A549 (cell line): ENCODE results near the gene RTN4IP1. TPM values are rescaled to one million over a fixed set of nuclear protein-coding genes. Genes with fewer than 3 reads are reported as not detected.

Experiments used
- ATAC-seq, 2 experiments: fragments of 200-7000 bp in 1 of 2; fragments of >200 bp in 1 of 2; cut with Nextera tagmentation in 1 of 2; cut with Tn5 transposase in 1 of 2; 3 replicates each; pipeline versions ENCODE4 v1.8.0 to v1.9.1; 2018 to 2020; ENCODE audit warnings: mild to moderate bottlenecking in 1 of 2, moderate library complexity in 1 of 2
- CTCF ChIA-PET: fragments of 300-600 bp; sonication (Branson Sonifier 250); formaldehyde crosslinking; extraction: SDS; loops from one replicate; lab custom pipeline; 2021; ENCODE audit warnings: antibody characterized with exemption, inconsistent platforms; lab: Yijun Ruan, JAX
- POLR2A ChIA-PET: fragments of 350-600 bp; formaldehyde crosslinking; extraction: SDS; loops from one replicate; lab custom pipeline; 2021; ENCODE audit warnings: antibody characterized with exemption, inconsistent platforms; lab: Yijun Ruan, JAX
- DNase-seq, 2 experiments: peaks; one replicate each; pipeline versions ENCODE4 v3.0.0 to v3.0.0-alpha.2; 2011 to 2016; ENCODE audit warnings: low read depth in 1 of 2, low spot score in 1 of 2
- FAIRE-seq: peaks from 2 replicates; lab custom pipeline; 2011; peaks lifted over from hg19 to GRCh38; lab: Jason Lieb, UNC
- H3K27ac ChIP-seq, 2 experiments: fragments of >200 bp; sonication (Bioruptor Twin); formaldehyde crosslinking; 3 replicates each; pipeline ENCODE4 v1.5.1; 2016 to 2017
- H3K4me1 ChIP-seq: fragments of >200 bp; sonication (Bioruptor Twin); formaldehyde crosslinking; 3 replicates; pipeline ENCODE4 v1.6.1; 2016
- H3K4me2 ChIP-seq: fragments of >200 bp; sonication (Bioruptor Twin); formaldehyde crosslinking; 3 replicates; pipeline ENCODE4 v1.6.1; 2016
- H3K4me3 ChIP-seq: fragments of >200 bp; sonication (Bioruptor Twin); formaldehyde crosslinking; 3 replicates; pipeline ENCODE4 v1.5.1; 2016
- H3K9me3 ChIP-seq: fragments of >200 bp; sonication (Bioruptor Twin); formaldehyde crosslinking; 3 replicates; pipeline ENCODE4 v1.6.1; 2016
- CBX2 ChIP-seq: fragments of 200-600 bp; sonication (generic); IDR thresholded peaks from 2 replicates; pipeline ENCODE4 v1.6.1; 2016; ENCODE audit warnings: low read depth, mild to moderate bottlenecking, borderline replicate concordance
- CHD2 ChIP-seq: fragments of 150-350 bp; IDR thresholded peaks from 2 replicates; pipeline ENCODE4 v1.6.1; 2014; ENCODE audit warnings: low read length; ENCODE audit not compliant: partially characterized antibody
- EHF ChIP-seq: fragments of 250-450 bp; sonication (Bioruptor Pico); IDR thresholded peaks from 2 replicates; pipeline ENCODE4 v1.5.0; 2020; ENCODE audit warnings: mild to moderate bottlenecking
- ESRRA ChIP-seq: fragments of 150-350 bp; IDR thresholded peaks from 2 replicates; pipeline ENCODE4 v1.6.1; 2014; ENCODE audit warnings: mild to moderate bottlenecking, low read length, borderline replicate concordance
- FOXS1 ChIP-seq: fragments of 250-450 bp; sonication (Bioruptor Pico); IDR thresholded peaks from 2 replicates; pipeline ENCODE4 v1.5.0; 2020; ENCODE audit warnings: mild to moderate bottlenecking, moderate library complexity
- HES2 ChIP-seq: fragments of >200 bp; sonication (Bioruptor Twin); formaldehyde crosslinking; IDR thresholded peaks from 2 replicates; pipeline ENCODE4 v1.6.1; 2016
- HEYL ChIP-seq: fragments of 250-450 bp; sonication (Bioruptor Pico); IDR thresholded peaks from 2 replicates; pipeline ENCODE4 v1.8.0; 2021; ENCODE audit warnings: mild to moderate bottlenecking, moderate library complexity
- HMGXB4 ChIP-seq: fragments of 250-450 bp; sonication (Bioruptor Pico); IDR thresholded peaks from 2 replicates; pipeline ENCODE4 v1.5.0; 2021; ENCODE audit warnings: mild to moderate bottlenecking, moderate library complexity, borderline replicate concordance
- HOXB13 ChIP-seq: fragments of 250-450 bp; sonication (Bioruptor Pico); IDR thresholded peaks from 2 replicates; pipeline ENCODE4 v1.5.0; 2020; ENCODE audit warnings: low read depth, mild to moderate bottlenecking, moderate library complexity
- HOXB5 ChIP-seq: fragments of 250-450 bp; sonication (Bioruptor Pico); IDR thresholded peaks from 2 replicates; pipeline ENCODE4 v1.5.0; 2020; ENCODE audit warnings: mild to moderate bottlenecking, moderate library complexity
- JUN ChIP-seq, 2 experiments: fragments of >200 bp; sonication (Bioruptor Twin); formaldehyde crosslinking; IDR thresholded peaks; 2 replicates in 1 of 2; 3 replicates in 1 of 2; pipeline ENCODE4 v1.6.1; 2016 to 2017
- JUNB ChIP-seq: fragments of >200 bp; sonication (Bioruptor Twin); formaldehyde crosslinking; IDR thresholded peaks from 2 replicates; pipeline ENCODE4 v1.6.1; 2016
- KDM5A ChIP-seq: fragments of 200-600 bp; sonication (generic); IDR thresholded peaks from 2 replicates; pipeline ENCODE4 v1.6.1; 2016; ENCODE audit warnings: antibody characterized with exemption, mild to moderate bottlenecking
- MAX ChIP-seq: IDR thresholded peaks from 2 replicates; pipeline ENCODE4 v1.6.1; 2012
- MAZ ChIP-seq: fragments of 150-350 bp; IDR thresholded peaks from 2 replicates; pipeline ENCODE4 v1.6.1; 2014; ENCODE audit warnings: antibody characterized with exemption, low read depth, low read length, borderline replicate concordance
- NFE2L2 ChIP-seq: fragments of 150-350 bp; conservative IDR thresholded peaks from 2 replicates; pipeline ENCODE4 v1.6.1; 2014; ENCODE audit warnings: low read length
- NPAS2 ChIP-seq: fragments of 250-450 bp; sonication (Bioruptor Pico); IDR thresholded peaks from 2 replicates; pipeline ENCODE4 v1.8.0; 2022; ENCODE audit warnings: mild to moderate bottlenecking, moderate library complexity, borderline replicate concordance
- POLR2A ChIP-seq: IDR thresholded peaks from 2 replicates; pipeline ENCODE4 v1.6.1; 2012; ENCODE audit warnings: mild to moderate bottlenecking, low read length
- POLR2AphosphoS2 ChIP-seq: conservative IDR thresholded peaks from 2 replicates; pipeline ENCODE4 v1.6.1; 2012; ENCODE audit warnings: low read length, improper control_type of control experiment, inconsistent platforms
- RARB ChIP-seq: fragments of 250-450 bp; sonication (Bioruptor Pico); IDR thresholded peaks from 2 replicates; pipeline ENCODE4 v1.8.0; 2021; ENCODE audit warnings: mild to moderate bottlenecking, moderate library complexity
- REST ChIP-seq: fragments of 200-600 bp; sonication (generic); IDR thresholded peaks from 2 replicates; pipeline ENCODE4 v1.6.1; 2016; ENCODE audit warnings: antibody characterized with exemption, mild to moderate bottlenecking, moderate library complexity
- RNF2 ChIP-seq: fragments of 200-600 bp; sonication (generic); IDR thresholded peaks from 2 replicates; pipeline ENCODE4 v1.6.1; 2016; ENCODE audit warnings: low read depth, mild to moderate bottlenecking, antibody characterized with exemption, moderate library complexity, borderline replicate concordance
- ZC3H11A ChIP-seq: fragments of 450-650 bp; IDR thresholded peaks from 2 replicates; pipeline ENCODE4 v1.6.1; 2014; ENCODE audit warnings: antibody characterized with exemption, mild to moderate bottlenecking
- ZNF302 ChIP-seq: fragments of 250-450 bp; sonication (Bioruptor Pico); IDR thresholded peaks from 2 replicates; pipeline ENCODE4 v1.9.0; 2021; ENCODE audit warnings: inconsistent platforms, mild to moderate bottlenecking, moderate library complexity
- WGBS: methylation state at CpG from one replicate; pipeline ENCODE4 v1.1.6; 2017; ENCODE audit errors: missing lambda C conversion rate; 5-methylcytosine and 5-hydroxymethylcytosine counted together
- polyA plus RNA-seq, 4 experiments: library from polyadenylated mRNA; depleted of rRNA in 3 of 4; stranded (reverse); fragments of >200 nt; fragmentation: RNase III in 1 of 4; extraction: RNeasy Plus Mini Kit Qiagen cat#74134 plus additional on column Dnase treatment in 1 of 4; gene quantifications; 2 replicates in 3 of 4; 3 replicates in 1 of 4; pipeline ENCODE4 v1.2.3, GENCODE V29; 2011 to 2017
- TF ChIP-seq, protein P1 (sequence below): IDR thresholded peaks from 2 replicates; pipeline ENCODE4 v1.6.1; 2012; ENCODE audit warnings: low read depth, borderline replicate concordance
- TF ChIP-seq, protein P2 (sequence below): fragments of 250-450 bp; sonication (Bioruptor Pico); IDR thresholded peaks from 2 replicates; pipeline ENCODE4 v1.5.0; 2020; ENCODE audit warnings: low read depth, mild to moderate bottlenecking, moderate library complexity

Gene RTN4IP1
- polyA plus RNA-seq, 2 of the 4 experiments (the other 2 are of a cell fraction): 13.9 to 15.1 TPM

DNA sequence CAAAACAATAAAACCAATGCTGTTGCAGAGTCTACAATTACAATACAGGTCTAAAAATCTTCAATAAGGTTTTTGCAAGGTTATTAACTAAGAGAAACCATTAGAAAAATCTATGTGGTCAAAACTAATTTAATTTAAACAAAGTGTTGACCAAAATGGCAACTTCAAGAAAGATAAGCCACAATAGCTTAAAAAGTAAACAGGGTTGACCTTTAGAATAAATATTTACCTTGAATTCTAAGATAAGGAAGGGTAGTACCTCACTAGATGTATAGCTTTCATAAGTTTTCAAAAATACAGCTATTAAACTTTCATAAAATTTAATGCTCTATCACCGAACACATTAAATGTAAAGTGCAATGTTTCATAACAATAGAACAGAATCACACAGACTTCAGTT lies 11.4 kb downstream of the RTN4IP1 start:
- 88% methylated on average over 1 of the region's 1 CpG for WGBS
- ChIA-PET POLR2A (no interaction called here), CTCF (interaction anchor here (0.8 to 2.9 kb wide), 2 partner anchors 361 to 380 kb away, joined by 3 to 7 read pairs; no protein-coding TSS in a partner anchor)
- DNase-seq (no peak), ATAC-seq (no peak), FAIRE-seq (no peak)
- no peaks in the 10 kb centered on the region for H3K4me1 ChIP-seq
- no peaks in the 10 kb centered on the region for H3K9me3 ChIP-seq
- no peak overlapping the region for H3K4me3 ChIP-seq
- no peak overlapping the region for H3K27ac ChIP-seq
- H3K4me2 ChIP-seq: no peak overlapping the region
- no peak for TF ChIP-seq FOXS1 (CRISPR knock-in tag)
- TF ChIP-seq RARB (CRISPR knock-in tag): no peak
- no peak for TF ChIP-seq KDM5A
- no peak for TF ChIP-seq HES2
- no peak for TF ChIP-seq HMGXB4
- no peak for TF ChIP-seq MAZ
- TF ChIP-seq RNF2: no peak
- no peak for TF ChIP-seq POLR2A
- TF ChIP-seq HEYL (CRISPR knock-in tag): no peak
- no peak for TF ChIP-seq ZNF302 (CRISPR knock-in tag)
- TF ChIP-seq, protein P1, sequence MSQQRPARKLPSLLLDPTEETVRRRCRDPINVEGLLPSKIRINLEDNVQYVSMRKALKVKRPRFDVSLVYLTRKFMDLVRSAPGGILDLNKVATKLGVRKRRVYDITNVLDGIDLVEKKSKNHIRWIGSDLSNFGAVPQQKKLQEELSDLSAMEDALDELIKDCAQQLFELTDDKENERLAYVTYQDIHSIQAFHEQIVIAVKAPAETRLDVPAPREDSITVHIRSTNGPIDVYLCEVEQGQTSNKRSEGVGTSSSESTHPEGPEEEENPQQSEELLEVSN: no peak
- TF ChIP-seq HOXB5 (CRISPR knock-in tag): no peak
- TF ChIP-seq JUN (IDR thresholded peaks at IDR 0.05): no peak
- TF ChIP-seq REST: no peak
- no peak for TF ChIP-seq JUNB
- TF ChIP-seq ESRRA: no peak
- TF ChIP-seq, protein P2, sequence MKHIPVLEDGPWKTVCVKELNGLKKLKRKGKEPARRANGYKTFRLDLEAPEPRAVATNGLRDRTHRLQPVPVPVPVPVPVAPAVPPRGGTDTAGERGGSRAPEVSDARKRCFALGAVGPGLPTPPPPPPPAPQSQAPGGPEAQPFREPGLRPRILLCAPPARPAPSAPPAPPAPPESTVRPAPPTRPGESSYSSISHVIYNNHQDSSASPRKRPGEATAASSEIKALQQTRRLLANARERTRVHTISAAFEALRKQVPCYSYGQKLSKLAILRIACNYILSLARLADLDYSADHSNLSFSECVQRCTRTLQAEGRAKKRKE (CRISPR knock-in tag): no peak
- TF ChIP-seq MAX: no peak
- no peak for TF ChIP-seq NPAS2

DNA sequence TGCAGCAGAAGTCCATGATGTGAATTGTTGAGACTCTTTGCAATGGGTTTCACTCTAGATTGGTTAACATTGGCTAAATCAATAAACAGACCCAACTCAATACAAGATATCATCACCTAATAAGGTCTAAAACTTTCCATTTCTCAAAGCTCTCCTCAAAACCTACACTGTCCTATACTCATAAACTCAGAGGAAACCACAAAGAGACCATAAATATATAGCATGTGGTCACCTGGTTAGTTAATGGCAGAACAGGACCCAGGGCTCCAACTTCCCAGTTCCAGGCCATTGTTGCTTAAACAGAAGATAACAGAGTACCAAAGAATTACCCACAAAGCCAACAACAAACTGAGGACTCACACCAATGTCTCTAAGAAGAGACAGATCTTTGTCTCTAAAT lies 12.0 kb downstream of the RTN4IP1 start:
- H3K27ac ChIP-seq: no peak overlapping the region
- ATAC-seq (no peak), FAIRE-seq (no peak), DNase-seq (no peak)
- CTCF ChIA-PET: interaction anchor here (0.8 to 2.9 kb wide), 2 partner anchors 362 to 380 kb away, joined by 3 to 7 read pairs; no protein-coding TSS in a partner anchor
- H3K4me1 ChIP-seq: no peaks in the 10 kb centered on the region
- no peak overlapping the region for H3K4me2 ChIP-seq
- POLR2A ChIA-PET: no interaction called here
- no peak overlapping the region for H3K4me3 ChIP-seq
- no peaks in the 10 kb centered on the region for H3K9me3 ChIP-seq
- no peak for TF ChIP-seq HOXB13 (CRISPR knock-in tag)
- TF ChIP-seq NFE2L2: no peak
- TF ChIP-seq MAX: no peak
- no peak for TF ChIP-seq REST
- TF ChIP-seq ESRRA: no peak
- no peak for TF ChIP-seq EHF
- no peak for TF ChIP-seq CHD2
- TF ChIP-seq POLR2A: no peak
- no peak for TF ChIP-seq CBX2
- TF ChIP-seq ZC3H11A: no peak
- no peak for TF ChIP-seq POLR2AphosphoS2
